Bronchus fibroblast of lung (primary cell): ENCODE results near the gene KRTAP9-8. TPM values are rescaled to one million over a fixed set of nuclear protein-coding genes. Genes with fewer than 3 reads are reported as not detected.

ENCODE experiments used
- total RNA-seq: library from RNA; depleted of rRNA; stranded (reverse); fragments of >200 nt; gene quantifications from 2 replicates; pipeline ENCODE4 v1.2.3, GENCODE V29; 2015

Gene KRTAP9-8, protein sequence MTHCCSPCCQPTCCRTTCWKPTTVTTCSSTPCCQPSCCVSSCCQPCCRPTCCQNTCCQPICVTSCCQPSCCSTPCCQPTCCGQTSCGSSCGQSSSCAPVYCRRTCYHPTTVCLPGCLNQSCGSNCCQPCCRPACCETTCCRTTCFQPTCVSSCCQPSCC
- not detected in 2 replicates for total RNA-seq

DNA sequence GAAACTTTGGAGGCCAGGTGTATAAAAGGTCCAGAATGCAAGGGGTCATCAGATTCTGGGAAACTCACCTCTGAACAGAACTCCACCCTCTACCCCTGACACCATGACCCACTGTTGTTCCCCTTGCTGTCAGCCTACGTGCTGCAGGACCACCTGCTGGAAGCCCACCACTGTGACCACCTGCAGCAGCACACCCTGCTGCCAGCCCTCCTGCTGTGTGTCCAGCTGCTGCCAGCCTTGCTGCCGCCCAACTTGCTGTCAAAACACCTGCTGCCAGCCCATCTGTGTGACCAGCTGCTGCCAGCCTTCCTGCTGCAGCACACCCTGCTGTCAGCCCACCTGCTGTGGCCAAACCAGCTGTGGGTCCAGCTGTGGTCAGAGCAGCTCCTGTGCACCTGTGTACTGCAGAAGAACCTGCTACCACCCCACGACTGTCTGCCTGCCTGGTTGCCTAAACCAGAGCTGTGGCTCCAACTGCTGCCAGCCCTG, at the start of gene KRTAP9-8:
Gene KRTAP9-8 (plus strand): TSS at position 51 of the 489 bp plus-strand sequence. CDS start 53 bp downstream, at position 104.

DNA sequence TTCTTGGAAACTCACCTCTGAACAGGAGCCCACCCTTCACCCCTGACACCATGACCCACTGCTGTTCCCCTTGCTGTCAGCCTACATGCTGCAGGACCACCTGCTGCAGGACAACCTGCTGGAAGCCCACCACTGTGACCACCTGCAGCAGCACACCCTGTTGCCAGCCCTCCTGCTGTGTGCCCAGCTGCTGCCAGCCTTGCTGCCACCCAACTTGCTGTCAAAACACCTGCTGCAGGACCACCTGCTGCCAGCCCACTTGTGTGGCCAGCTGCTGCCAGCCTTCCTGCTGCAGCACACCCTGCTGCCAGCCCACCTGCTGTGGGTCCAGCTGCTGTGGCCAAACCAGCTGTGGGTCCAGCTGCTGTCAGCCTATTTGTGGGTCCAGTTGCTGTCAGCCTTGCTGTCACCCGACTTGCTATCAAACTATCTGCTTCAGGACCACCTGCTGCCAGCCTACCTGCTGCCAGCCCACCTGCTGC, 47.9 kb upstream of the KRTAP9-8 start, which contains the start of gene KRTAP9-1:
Gene KRTAP9-1 (plus strand): TSS at position 51 of the 482 bp plus-strand sequence. CDS start 0 bp downstream, at position 51.

DNA sequence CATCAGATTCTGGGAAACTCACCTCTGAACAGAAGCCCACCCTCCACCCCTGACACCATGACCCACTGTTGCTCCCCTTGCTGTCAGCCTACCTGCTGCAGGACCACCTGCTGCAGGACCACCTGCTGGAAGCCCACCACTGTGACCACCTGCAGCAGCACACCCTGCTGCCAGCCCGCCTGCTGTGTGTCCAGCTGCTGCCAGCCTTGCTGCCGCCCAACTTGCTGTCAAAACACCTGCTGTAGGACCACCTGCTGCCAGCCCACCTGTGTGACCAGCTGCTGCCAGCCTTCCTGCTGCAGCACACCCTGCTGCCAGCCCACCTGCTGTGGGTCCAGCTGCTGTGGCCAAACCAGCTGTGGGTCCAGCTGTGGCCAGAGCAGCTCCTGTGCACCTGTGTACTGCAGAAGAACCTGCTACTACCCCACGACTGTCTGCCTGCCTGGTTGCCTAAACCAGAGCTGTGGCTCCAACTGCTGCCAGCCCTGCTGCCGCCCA, 11.2 kb upstream of the KRTAP9-8 start, which contains the start of gene KRTAP9-2:
Gene KRTAP9-2 (plus strand): TSS at position 51 of the 498 bp plus-strand sequence. CDS start 7 bp downstream, at position 58.

DNA sequence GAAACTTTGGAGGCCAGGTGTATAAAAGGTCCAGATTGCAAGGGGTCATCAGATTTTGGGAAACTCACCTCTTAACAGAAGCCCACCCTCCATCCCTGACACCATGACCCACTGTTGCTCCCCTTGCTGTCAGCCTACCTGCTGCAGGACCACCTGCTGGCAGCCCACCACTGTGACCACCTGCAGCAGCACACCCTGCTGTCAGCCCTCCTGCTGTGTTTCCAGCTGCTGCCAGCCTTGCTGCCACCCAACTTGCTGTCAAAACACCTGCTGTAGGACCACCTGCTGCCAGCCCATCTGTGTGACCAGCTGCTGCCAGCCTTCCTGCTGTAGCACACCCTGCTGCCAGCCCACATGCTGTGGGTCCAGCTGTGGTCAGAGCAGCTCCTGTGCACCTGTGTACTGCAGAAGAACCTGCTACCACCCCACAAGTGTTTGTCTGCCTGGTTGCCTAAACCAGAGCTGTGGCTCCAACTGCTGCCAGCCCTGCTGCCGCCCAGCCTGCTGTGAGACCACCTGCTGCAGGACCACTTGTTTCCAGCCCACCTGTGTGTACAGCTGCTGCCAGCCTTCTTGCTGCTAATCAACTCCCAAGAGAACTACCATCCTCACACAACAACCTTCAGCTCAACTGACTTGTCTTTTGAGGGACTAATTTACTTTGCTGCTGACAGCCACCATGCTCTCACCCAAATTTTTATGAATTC, 5.2 kb upstream of the KRTAP9-8 start, which contains the start of gene KRTAP9-3:
Gene KRTAP9-3 (plus strand): TSS at position 51 of the 707 bp plus-strand sequence. CDS start 53 bp downstream, at position 104.

DNA sequence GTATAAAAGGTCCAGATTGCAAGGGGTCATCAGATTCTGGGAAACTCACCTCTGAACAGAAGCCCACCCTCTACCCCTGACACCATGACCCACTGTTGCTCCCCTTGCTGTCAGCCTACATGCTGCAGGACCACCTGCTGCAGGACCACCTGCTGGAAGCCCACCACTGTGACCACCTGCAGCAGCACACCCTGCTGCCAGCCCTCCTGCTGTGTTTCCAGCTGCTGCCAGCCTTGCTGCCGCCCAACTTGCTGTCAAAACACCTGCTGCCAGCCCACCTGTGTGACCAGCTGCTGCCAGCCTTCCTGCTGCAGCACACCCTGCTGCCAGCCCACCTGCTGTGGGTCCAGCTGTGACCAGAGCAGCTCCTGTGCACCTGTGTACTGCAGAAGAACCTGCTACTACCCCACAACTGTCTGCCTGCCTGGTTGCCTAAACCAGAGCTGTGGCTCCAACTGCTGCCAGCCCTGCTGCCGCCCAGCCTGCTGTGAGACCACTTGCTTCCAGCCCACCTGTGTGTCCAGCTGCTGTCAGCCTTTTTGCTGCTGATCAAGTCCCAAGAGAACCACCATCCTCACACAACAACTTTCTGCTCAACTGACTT, 11.9 kb downstream of the KRTAP9-8 start, which contains the start of gene KRTAP9-4:
Gene KRTAP9-4 (plus strand): TSS at position 51 of the 604 bp plus-strand sequence. CDS start 34 bp downstream, at position 85.

DNA sequence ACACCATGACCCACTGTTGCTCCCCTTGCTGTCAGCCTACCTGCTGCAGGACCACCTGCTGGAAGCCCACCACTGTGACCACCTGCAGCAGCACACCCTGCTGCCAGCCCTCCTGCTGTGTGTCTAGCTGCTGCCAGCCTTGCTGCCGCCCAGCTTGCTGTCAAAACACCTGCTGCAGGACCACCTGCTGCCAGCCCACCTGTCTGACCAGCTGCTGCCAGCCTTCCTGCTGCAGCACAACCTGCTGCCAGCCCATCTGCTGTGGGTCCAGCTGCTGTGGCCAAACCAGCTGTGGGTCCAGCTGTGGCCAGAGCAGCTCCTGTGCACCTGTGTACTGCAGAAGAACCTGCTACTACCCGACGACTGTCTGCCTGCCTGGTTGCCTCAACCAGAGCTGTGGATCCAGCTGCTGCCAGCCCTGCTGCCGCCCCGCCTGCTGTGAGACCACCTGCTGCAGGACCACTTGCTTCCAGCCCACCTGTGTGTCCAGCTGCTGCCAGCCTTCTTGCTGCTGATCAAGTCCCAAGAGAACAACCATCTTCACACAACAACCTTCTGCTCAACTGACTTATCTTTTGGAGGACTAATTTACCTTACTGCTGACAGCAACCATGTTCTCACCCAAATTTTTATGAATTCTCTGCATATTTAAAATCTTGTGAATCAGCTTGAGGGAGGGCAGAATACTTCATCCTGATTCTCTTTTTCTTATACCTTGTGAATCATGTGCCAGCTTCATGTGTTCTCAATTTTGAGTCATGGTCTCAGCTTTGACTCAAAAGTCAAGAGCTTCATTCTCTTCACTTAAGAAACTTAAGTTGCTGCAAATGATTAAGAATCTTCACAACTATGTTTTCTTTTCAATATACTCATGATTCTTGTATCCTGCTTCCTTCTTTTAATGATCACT, 17.8 kb downstream of the KRTAP9-8 start, which contains the start of gene KRTAP9-9:
Gene KRTAP9-9 (plus strand): TSS at position 4 of the 910 bp plus-strand sequence.

DNA sequence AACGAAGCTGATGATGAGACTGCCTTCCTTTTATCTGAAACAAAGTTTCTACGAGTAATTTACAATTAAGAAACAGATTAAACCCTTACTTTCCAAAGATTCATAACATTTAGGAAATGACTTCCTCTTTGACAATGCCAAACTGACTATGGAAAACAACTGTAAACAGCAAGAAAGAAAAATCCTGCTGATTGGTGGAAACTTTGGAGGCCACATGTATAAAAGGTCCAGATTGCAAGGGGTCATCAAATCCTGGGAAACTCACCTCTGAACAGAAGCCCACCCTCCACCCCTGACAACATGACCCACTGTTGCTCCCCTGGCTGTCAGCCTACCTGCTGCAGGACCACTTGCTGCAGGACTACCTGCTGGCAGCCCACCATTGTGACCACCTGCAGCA, 27.3 kb downstream of the KRTAP9-8 start, which contains the start of gene KRTAP9-6:
Gene KRTAP9-6 (plus strand): TSS at position 301 of the 400 bp plus-strand sequence. CDS start 0 bp downstream, at position 301.

DNA sequence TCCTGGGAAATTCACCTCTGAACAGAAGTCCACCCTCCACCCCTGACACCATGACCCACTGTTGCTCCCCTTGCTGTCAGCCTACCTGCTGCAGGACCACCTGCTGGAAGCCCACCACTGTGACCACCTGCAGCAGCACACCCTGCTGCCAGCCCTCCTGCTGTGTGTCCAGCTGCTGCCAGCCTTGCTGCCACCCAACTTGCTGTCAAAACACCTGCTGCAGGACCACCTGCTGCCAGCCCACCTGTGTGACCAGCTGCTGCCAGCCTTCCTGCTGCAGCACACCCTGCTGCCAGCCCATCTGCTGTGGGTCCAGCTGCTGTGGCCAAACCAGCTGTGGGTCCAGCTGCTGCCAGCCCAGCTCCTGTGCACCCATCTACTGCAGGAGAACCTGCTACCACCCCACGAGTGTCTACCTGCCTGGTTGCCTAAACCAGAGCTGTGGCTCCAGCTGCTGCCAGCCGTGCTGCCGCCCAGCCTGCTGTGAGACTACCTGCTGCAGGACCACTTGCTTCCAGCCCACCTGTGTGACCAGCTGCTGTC, 37.9 kb downstream of the KRTAP9-8 start, which contains the start of gene KRTAP9-7:
Gene KRTAP9-7 (plus strand): TSS at position 51 of the 543 bp plus-strand sequence. CDS start 0 bp downstream, at position 51.

Other genes starting within 250 kb of the KRTAP9-8 start
- not detected in 2 replicates for gene KRTAP3-3, start 243.8 kb upstream of the KRTAP9-8 start, total RNA-seq
- not detected in 2 replicates for gene KRTAP3-2, start 238.1 kb upstream of the KRTAP9-8 start, total RNA-seq
- not detected in 2 replicates for gene KRTAP3-1, start 228.9 kb upstream of the KRTAP9-8 start, total RNA-seq
- 0.50 and 0.59 TPM in 2 replicates for gene KRTAP1-5, start 210.8 kb upstream of the KRTAP9-8 start, total RNA-seq
- not detected in 2 replicates for gene KRTAP1-4, start 207.8 kb upstream of the KRTAP9-8 start, total RNA-seq
- gene KRTAP1-3, start 203.1 kb upstream of the KRTAP9-8 start, total RNA-seq = not detected in 2 replicates
- not detected in 2 replicates for gene KRTAP1-1, start 196.5 kb upstream of the KRTAP9-8 start, total RNA-seq
- gene KRTAP2-1, start 190.7 kb upstream of the KRTAP9-8 start, total RNA-seq = not detected in 2 replicates
- not detected in 2 replicates for gene KRTAP2-2, start 182.8 kb upstream of the KRTAP9-8 start, total RNA-seq
- not detected in 2 replicates for gene KRTAP2-3, start 177.9 kb upstream of the KRTAP9-8 start, total RNA-seq
- gene KRTAP2-4, start 172.1 kb upstream of the KRTAP9-8 start, total RNA-seq = not detected in 2 replicates
- gene KRTAP4-7, start 153.8 kb upstream of the KRTAP9-8 start, total RNA-seq = not detected in 2 replicates
- gene KRTAP4-8, start 139.9 kb upstream of the KRTAP9-8 start, total RNA-seq = not detected in 2 replicates
- gene KRTAP4-16, start 135.8 kb upstream of the KRTAP9-8 start, total RNA-seq = not detected in 2 replicates
- not detected in 2 replicates for gene KRTAP4-9, start 132.6 kb upstream of the KRTAP9-8 start, total RNA-seq
- gene KRTAP4-11, start 119.6 kb upstream of the KRTAP9-8 start, total RNA-seq = not detected in 2 replicates
- gene KRTAP4-12, start 113.8 kb upstream of the KRTAP9-8 start, total RNA-seq = not detected in 2 replicates
- not detected in 2 replicates for gene KRTAP4-6, start 97.5 kb upstream of the KRTAP9-8 start, total RNA-seq
- not detected in 2 replicates for gene KRTAP4-5, start 88.2 kb upstream of the KRTAP9-8 start, total RNA-seq
- not detected in 2 replicates for gene KRTAP4-4, start 77.3 kb upstream of the KRTAP9-8 start, total RNA-seq
- gene KRTAP4-3, start 69.8 kb upstream of the KRTAP9-8 start, total RNA-seq = not detected in 2 replicates
- gene KRTAP4-2, start 59.8 kb upstream of the KRTAP9-8 start, total RNA-seq = not detected in 2 replicates
- gene KRTAP4-1, start 53.1 kb upstream of the KRTAP9-8 start, total RNA-seq = not detected in 2 replicates
- not detected in 2 replicates for gene KRTAP9-1, start 48.1 kb upstream of the KRTAP9-8 start, total RNA-seq
- gene KRTAP9-2, start 11.4 kb upstream of the KRTAP9-8 start, total RNA-seq = not detected in 2 replicates
- not detected in 2 replicates for gene KRTAP9-3, start 5.5 kb upstream of the KRTAP9-8 start, total RNA-seq
- not detected in 2 replicates for gene KRTAP9-4, start 11.7 kb downstream of the KRTAP9-8 start, total RNA-seq
- not detected in 2 replicates for gene KRTAP9-9, start 17.4 kb downstream of the KRTAP9-8 start, total RNA-seq
- gene KRTAP9-6, start 27.4 kb downstream of the KRTAP9-8 start, total RNA-seq = not detected in 2 replicates
- not detected in 2 replicates for gene KRTAP9-7, start 37.7 kb downstream of the KRTAP9-8 start, total RNA-seq
- gene KRTAP29-1, start 64.9 kb downstream of the KRTAP9-8 start, total RNA-seq = not detected in 2 replicates
- gene KRTAP16-1, start 71.3 kb downstream of the KRTAP9-8 start, total RNA-seq = not detected in 2 replicates
- gene KRTAP17-1, start 77.7 kb downstream of the KRTAP9-8 start, total RNA-seq = not detected in 2 replicates
- not detected in 2 replicates for gene KRT33A, start 112.8 kb downstream of the KRTAP9-8 start, total RNA-seq
- gene KRT33B, start 131.8 kb downstream of the KRTAP9-8 start, total RNA-seq = not detected in 2 replicates
- 0.89 and 1.0 TPM in 2 replicates for gene KRT34, start 144.3 kb downstream of the KRTAP9-8 start, total RNA-seq
- not detected in 2 replicates for gene KRT31, start 159.6 kb downstream of the KRTAP9-8 start, total RNA-seq
- not detected in 2 replicates for gene KRT37, start 186.6 kb downstream of the KRTAP9-8 start, total RNA-seq
- gene KRT38, start 203.0 kb downstream of the KRTAP9-8 start, total RNA-seq = not detected in 2 replicates
- not detected in 2 replicates for gene KRT32, start 229.4 kb downstream of the KRTAP9-8 start, total RNA-seq
- gene KRT35, start 243.2 kb downstream of the KRTAP9-8 start, total RNA-seq = not detected in 2 replicates